Neural cell (in vitro differentiated cells): ENCODE data around the gene TSHR.

Experiments used
- EP300 ChIP-seq: fragments of 450-650 bp; conservative IDR thresholded peaks from 2 replicates; pipeline ENCODE4 v1.6.1; 2014; ENCODE audit warnings: antibody characterized with exemption, mild to moderate bottlenecking, moderate library complexity; ENCODE audit not compliant: poor library complexity, severe bottlenecking
- EZH2 ChIP-seq: fragments of 200-600, 300-800 bp; shearing (Covaris generic), sonication (generic); IDR thresholded peaks from 2 replicates; pipeline ENCODE4 v1.6.1; 2014; ENCODE audit warnings: antibody characterized with exemption, low read length, borderline replicate concordance, mild to moderate bottlenecking; ENCODE audit not compliant: insufficient read depth, poor library complexity, severe bottlenecking
- RAD21 ChIP-seq: fragments of 450-650 bp; conservative IDR thresholded peaks from 2 replicates; pipeline ENCODE4 v1.6.1; 2014; ENCODE audit warnings: antibody characterized with exemption, mild to moderate bottlenecking, moderate library complexity
- SMC3 ChIP-seq: fragments of 450-650 bp; conservative IDR thresholded peaks from 2 replicates; pipeline ENCODE4 v1.6.1; 2014; ENCODE audit warnings: antibody characterized with exemption, mild to moderate bottlenecking, moderate library complexity; ENCODE audit not compliant: poor library complexity
- TF ChIP-seq, protein P1 (sequence below): fragments of 450-650 bp; IDR thresholded peaks from 2 replicates; pipeline ENCODE4 v1.5.1; 2014; ENCODE audit warnings: antibody characterized with exemption, mild to moderate bottlenecking, moderate library complexity; ENCODE audit not compliant: poor library complexity, severe bottlenecking

DNA sequence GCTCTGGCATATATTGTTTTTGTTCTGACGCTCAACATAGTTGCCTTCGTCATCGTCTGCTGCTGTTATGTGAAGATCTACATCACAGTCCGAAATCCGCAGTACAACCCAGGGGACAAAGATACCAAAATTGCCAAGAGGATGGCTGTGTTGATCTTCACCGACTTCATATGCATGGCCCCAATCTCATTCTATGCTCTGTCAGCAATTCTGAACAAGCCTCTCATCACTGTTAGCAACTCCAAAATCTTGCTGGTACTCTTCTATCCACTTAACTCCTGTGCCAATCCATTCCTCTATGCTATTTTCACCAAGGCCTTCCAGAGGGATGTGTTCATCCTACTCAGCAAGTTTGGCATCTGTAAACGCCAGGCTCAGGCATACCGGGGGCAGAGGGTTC is 188.4 kb downstream of the TSHR start:
- TF ChIP-seq, protein P1, sequence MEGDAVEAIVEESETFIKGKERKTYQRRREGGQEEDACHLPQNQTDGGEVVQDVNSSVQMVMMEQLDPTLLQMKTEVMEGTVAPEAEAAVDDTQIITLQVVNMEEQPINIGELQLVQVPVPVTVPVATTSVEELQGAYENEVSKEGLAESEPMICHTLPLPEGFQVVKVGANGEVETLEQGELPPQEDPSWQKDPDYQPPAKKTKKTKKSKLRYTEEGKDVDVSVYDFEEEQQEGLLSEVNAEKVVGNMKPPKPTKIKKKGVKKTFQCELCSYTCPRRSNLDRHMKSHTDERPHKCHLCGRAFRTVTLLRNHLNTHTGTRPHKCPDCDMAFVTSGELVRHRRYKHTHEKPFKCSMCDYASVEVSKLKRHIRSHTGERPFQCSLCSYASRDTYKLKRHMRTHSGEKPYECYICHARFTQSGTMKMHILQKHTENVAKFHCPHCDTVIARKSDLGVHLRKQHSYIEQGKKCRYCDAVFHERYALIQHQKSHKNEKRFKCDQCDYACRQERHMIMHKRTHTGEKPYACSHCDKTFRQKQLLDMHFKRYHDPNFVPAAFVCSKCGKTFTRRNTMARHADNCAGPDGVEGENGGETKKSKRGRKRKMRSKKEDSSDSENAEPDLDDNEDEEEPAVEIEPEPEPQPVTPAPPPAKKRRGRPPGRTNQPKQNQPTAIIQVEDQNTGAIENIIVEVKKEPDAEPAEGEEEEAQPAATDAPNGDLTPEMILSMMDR = no peak
- TF ChIP-seq RAD21 (no peak), EP300 (no peak), EZH2 (no peak), SMC3 (no peak)
